Thoracic aorta endothelial cell (primary cell): Measurements from ENCODE around the gene MTFR1L. TPM values are rescaled to one million over a fixed set of nuclear protein-coding genes. Genes with fewer than 3 reads are reported as not detected.

Experiments
- small RNA-seq: library from RNA; depleted of rRNA; stranded (forward); fragments of <200 nt; gene quantifications from one replicate; pipeline ENCODE3, GENCODE V24; 2012
- total RNA-seq: library from RNA; depleted of rRNA; stranded (reverse); fragments of >200 nt; gene quantifications from 2 replicates; pipeline ENCODE4 v1.2.3, GENCODE V29; 2012

MTFR1L gene
- total RNA-seq, result 30.3 and 33.1 TPM in 2 replicates

DNA sequence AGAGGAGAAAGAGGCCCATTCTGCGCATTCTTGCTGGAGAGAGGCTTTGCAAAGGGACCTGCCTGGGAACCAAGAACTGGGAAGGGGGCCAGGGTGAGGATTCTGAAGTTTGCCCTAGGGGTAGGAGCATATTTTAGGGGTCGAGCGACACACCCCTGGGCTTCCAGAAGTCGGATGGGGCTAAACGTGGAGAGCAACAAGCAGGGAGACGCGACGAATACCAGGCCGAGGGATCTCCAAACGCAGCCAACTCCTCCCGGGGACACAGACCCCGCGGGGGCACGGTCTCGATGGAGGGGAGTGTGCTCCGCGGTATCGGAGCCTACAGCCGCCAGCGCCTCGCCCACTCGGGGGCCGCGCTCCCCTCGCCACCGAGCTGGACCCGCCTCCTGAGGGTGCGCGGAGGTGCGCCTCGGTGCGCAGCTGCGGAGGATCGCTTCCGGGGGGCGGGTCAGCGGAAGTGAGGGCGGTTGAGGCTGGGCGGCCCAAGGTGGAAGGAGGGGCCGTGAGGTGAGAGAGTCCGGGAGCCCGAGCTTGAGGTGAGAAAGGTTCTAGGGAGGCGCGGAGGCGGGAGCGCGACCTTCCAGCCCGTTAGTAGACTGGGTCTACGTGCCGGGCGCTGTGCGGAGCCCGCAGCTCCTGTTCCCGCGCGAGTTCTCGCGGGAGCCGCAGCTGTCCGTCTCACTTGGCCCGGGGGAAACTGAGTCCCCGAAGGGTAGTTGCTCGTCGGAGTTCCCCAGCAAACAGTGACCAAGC is at the start of gene MTFR1L:
MTFR1L (plus strand) TSS at position 464 of the 756 bp plus-strand sequence. CDS start 3,151 bp downstream, outside the sequence.

GRCh38 chr1:25799935-25800702 is 19.6 kb upstream of the MTFR1L start, which contains the start of gene SELENON:
TSS of gene SELENON (plus strand) at chr1:25800193. CDS start at chr1:25800231, 38 bp downstream.

DNA sequence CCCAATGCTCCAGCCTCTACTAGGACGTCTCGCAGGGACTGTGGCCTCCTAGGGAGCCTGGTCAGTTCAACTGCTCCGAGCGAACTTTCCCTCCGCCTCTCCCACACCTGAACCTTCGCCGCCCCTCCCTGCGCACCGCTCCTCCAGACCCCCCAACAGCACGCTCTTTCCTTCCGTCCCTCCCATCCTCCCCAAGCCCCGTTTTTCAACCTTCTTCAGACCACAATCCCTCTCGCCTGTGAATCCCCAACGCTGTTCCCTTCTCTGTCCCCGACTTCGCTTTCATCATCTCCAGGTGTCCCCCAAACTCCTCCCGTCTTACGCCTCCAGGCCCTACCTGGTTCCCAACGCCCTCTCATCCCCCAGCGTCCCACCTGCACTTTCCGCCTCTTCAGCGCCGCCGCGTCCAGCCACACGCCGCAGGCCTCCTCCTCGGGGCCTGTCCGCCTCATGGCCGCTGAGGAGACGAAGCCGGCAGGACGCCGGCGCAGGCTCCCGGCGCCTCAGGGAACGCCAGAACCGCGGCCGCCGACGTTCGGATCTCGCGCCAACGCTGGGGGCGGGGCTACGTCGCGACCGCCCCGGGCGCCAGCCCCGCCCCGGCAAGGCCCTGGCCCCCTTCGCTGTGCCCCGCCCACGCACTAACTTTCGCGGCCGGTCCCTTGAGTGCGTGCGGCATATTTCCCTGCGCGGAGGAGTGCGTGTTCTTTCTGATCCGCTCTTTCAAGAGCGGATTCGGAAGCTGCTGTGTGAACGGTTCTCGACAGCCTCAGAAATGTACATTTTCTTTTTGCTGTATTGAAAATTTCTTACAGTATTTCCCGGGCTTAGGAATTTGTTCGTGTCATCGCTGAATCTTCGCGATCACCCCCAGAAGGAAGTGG is 39.4 kb downstream of the MTFR1L start, which contains the start of gene AUNIP:
AUNIP (minus strand) TSS at position 552 of the 884 bp plus-strand sequence; CDS start at position 452, 100 bp downstream.

DNA sequence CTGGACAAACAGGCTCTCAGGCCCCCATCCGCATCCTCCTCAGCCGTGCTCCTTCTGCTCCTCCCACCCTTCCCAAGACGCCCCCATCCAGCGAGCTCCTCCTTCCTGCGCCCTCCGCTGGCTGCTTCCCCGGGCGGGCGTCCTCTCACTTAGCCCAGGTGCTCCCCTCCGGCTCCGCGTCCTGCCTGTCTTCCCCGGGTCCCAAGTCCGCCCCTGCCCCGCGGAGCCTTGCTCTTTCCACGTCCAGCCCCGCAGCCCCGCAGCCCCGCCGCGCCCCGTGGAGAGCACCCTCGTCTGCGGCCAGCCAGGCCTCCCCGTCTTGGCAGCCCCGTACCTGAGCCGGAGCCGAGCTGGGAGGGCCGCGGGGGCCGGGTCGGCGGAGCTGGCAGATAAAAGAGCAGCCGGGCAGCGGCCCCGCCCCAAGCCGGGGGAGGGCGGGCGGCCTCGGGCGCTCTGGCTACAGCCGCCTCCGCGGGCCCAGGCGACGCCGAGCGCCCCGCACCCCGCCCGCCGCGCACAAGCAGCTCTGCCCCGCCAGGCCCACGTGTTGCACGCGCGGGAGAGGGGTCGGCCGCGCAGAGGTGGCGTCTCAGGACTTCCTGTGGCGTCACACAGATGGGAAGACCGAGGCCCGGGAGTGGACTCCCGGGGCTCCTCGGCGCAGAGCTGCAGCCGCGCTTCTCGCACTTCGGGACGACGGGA is 55.6 kb downstream of the MTFR1L start, which contains the start of gene PAQR7:
PAQR7 (minus strand) TSS at position 555 of the 702 bp plus-strand sequence. CDS start 11,869 bp downstream, outside the sequence.

Small RNAs within 50 kb of the gene (small RNA-seq; reads per million reads assigned to genes)
- gene RF00019, result not detected

Other genes with a start within 250 kb of the MTFR1L start
- 1.1 and 1.9 TPM in 2 replicates for gene MAN1C1, start 203.2 kb upstream of the MTFR1L start, total RNA-seq
- gene SELENON, start 19.8 kb upstream of the MTFR1L start, total RNA-seq, result 55.7 and 91.8 TPM in 2 replicates
- 5.2 and 6.5 TPM in 2 replicates for gene AUNIP, start 39.5 kb downstream of the MTFR1L start, total RNA-seq
- gene PAQR7, start 55.8 kb downstream of the MTFR1L start, total RNA-seq, result 2.7 and 4.4 TPM in 2 replicates
- 235 and 276 TPM in 2 replicates for gene STMN1, start 86.5 kb downstream of the MTFR1L start, total RNA-seq
- 5.7 and 7.0 TPM in 2 replicates for gene PAFAH2, start 178.1 kb downstream of the MTFR1L start, total RNA-seq
- under 0.01 TPM in 2 replicates for gene EXTL1, start 201.8 kb downstream of the MTFR1L start, total RNA-seq
- gene SLC30A2, start 226.2 kb downstream of the MTFR1L start, total RNA-seq, result not detected in 2 replicates
- gene TRIM63, start 247.7 kb downstream of the MTFR1L start, total RNA-seq, result not detected in 2 replicates